HFF-Myc (cell line): ENCODE data around the gene SHE.
"Not testable (repeated sequence)": the region's sequence is repeated elsewhere in the genome, so short reads cannot be mapped to it uniquely, and the experiment has no call there.

Experiments
- DNase-seq: peaks from one replicate; pipeline ENCODE4 v3.0.0-alpha.2; 2011; ENCODE audit warnings: low read depth; ENCODE audit errors: extremely low read depth
- H3K4me3 ChIP-seq: replicated peaks from 2 replicates; pipeline ENCODE4 v1.5.1; 2011; ENCODE audit warnings: low read depth, mild to moderate bottlenecking, control low read depth, low read length
- TF ChIP-seq, protein P1 (sequence below): IDR thresholded peaks from 2 replicates; pipeline ENCODE4 v1.5.1; 2012; ENCODE audit warnings: mild to moderate bottlenecking, low read depth, low read length, control low read depth; ENCODE audit errors: missing control alignments

SHE gene

DNA sequence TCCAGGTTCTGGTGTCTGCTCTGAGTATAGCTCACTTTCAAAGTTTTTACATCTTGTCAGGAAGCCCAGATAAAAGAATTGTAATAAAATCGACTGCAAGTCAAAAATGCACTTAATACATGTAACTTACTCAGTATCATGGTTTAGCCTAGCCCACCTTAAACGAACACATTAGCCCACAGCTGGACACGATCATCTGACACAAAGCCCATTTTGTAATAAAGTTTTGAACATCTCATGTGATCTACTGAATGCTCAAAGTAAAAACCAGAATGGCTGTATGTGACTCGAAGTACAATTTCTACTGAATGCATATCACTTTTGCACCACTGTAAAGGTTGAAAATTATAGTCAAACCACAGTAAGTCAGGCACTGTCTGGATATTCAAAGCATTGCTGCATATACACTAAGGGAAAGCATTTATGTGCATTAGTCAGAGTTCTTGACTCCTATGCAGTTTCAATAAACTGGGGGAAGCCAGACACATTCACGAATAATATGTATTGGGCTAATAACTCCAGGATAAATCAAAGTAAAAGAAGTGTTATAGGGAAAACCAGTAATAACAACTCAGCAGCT lies 12.4 kb downstream of the SHE start:
- no peak for DNase-seq
- TF ChIP-seq, protein P1, sequence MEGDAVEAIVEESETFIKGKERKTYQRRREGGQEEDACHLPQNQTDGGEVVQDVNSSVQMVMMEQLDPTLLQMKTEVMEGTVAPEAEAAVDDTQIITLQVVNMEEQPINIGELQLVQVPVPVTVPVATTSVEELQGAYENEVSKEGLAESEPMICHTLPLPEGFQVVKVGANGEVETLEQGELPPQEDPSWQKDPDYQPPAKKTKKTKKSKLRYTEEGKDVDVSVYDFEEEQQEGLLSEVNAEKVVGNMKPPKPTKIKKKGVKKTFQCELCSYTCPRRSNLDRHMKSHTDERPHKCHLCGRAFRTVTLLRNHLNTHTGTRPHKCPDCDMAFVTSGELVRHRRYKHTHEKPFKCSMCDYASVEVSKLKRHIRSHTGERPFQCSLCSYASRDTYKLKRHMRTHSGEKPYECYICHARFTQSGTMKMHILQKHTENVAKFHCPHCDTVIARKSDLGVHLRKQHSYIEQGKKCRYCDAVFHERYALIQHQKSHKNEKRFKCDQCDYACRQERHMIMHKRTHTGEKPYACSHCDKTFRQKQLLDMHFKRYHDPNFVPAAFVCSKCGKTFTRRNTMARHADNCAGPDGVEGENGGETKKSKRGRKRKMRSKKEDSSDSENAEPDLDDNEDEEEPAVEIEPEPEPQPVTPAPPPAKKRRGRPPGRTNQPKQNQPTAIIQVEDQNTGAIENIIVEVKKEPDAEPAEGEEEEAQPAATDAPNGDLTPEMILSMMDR = no peak
- no peak overlapping the region for H3K4me3 ChIP-seq

DNA sequence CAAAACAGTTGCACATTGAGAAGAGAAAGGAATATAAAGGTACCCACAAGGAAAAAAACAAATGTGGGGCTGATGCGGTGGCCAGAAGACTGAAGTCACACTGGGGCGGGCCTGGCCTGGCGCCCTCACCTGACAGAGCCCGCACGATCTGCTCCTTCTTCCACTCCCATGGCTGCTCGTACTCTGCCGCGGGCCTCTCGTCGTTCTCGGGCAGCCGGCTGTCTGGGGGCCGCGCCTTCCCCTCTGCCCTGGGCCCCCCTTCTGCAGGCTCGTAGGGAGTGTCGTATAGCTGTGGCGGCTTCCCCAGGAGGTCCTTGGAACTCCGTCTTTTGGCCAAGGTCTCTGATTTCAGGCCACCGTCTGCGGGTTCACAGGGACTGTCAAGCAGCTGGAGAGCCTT lies 13.3 kb downstream of the SHE start:
- H3K4me3 ChIP-seq = no peak overlapping the region
- DNase-seq = no peak
- TF ChIP-seq, protein P1 = no peak

DNA sequence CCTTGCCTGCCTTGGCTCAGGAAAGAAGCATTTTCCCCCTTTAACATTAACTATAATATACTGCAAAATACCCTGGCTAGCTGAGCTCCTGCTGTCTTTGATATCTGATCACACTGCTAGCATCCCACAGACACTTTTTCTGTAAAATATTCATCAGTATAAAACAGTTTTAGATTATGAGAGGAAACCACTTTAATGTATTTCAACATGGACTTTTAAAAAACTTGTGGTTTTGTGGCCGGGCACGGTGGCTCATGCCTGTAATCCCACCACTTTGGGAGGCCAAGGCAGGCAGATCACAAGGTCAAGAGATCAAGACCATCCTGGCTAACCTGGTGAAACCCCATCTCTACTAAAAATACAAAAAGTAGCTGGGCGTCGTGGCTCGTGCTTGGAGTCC lies 15.5 kb downstream of the SHE start:
- DNase-seq, H3K4me3 ChIP-seq: not testable (repeated sequence)

DNA sequence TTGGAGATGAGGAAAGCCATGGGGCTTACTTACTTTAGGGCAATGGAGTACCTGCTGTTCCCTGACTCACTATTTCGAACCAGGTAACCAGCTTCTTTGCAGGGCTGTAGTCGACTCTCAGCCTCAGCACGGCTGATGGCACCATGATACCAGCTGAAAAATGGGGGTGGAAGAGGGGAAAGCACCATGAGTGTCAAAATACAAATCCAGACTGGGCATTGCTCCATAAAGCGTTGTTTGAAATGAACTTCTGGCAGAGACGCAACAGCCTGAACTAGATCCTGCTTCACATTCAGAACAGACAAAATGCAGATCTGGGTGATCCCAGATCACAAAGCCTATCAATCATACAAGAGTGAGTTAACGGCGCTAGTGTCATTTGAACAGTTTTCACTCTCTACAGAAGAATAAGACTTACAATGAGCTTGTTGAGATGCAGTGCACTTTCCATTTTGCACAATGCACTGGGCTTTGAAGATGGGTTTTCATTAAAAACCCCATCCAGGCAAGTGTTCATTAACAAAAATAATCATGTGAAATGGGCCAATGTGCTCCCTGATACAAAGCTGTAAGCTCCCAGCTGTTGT lies 16.2 kb downstream of the SHE start:
- DNase-seq = no peak
- TF ChIP-seq, protein P1 = no peak
- no peak overlapping the region for H3K4me3 ChIP-seq

DNA sequence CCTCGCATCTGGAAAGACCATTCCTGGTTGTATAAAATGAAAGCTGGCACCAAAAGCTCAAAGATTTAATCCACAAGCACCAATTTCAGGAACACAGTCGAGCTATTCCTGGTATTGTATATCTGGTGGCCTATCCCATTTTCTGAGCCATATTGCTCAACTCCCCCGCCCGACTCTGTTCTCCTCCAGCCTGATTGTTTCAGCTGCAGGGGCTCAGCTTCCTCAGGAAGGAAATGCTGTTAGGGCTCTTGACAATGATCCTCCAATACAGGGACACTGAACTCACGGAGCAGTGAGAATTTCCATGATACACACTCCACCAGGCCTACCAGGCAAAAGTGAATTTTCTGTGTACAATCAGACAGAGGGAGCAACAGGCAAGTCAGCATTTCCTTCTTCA lies 17.1 kb downstream of the SHE start:
- TF ChIP-seq, protein P1 = no peak
- no peak overlapping the region for H3K4me3 ChIP-seq
- DNase-seq = no peak

DNA sequence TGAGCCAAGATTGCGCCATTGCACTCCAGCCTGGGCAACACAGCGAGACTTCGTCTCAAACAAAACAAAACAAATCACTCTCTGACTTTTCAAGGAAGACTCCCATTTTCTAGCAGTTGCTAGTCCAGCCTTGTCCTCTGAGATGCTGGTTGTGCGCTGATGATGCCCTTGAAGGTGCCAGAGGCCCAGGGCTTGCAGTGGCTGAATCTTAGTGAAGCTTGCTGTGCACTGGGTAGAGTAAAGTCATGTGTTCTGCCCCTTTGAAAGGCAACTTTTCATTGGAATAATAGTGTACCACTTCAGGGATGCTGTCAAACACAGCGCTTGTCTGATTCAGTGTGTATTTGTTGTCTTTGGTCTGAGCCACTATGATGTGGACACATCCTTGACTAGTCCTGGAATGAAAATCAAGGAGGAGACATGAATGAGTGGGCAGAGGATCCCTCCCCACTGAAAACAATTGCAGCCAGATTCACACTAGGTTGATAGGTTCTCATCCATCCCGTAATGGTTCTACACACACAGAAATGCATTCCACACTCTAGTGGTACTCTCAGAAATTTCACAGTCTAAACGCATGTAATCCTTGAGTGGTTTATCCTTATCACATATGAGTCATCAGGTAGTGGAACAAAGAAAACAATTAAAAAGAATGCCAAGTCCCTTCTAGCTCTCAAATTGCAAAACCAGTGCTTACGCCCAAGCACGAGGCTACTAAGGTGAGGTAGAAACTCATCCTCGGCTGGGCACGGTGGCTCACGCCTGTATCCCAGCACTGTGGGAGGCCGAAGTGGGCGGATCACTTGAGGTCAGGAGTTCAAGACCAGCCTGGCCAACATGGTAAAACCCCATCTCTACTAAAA lies 18.0 kb downstream of the SHE start:
- DNase-seq = no peak
- H3K4me3 ChIP-seq = no peak overlapping the region
- TF ChIP-seq, protein P1 = no peak

DNA sequence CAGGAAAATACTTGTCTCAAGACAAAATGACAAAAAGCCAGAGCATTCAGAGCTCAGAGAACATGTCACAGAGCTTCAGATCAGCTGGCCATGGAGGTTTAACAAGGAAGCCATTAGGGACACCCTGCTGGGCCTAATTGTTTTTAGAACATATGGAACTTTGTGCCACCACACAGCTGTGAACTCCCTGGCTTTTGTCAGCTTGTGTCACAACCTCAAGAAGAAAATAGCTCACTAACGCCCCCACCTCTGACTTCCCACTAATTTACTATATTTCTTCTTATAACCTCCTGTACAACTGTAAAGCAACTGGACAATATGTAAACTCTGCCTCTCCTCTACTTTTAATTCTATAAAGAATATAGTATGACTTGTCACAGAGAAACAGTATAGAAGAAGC lies 21.2 kb downstream of the SHE start:
- no peak for DNase-seq

More for the DNA sequence above, 21.2 kb downstream of the SHE start:
- no peak overlapping the region for H3K4me3 ChIP-seq
- TF ChIP-seq, protein P1 = no peak
